NCI-H446 (cell line): Measurements from ENCODE around the gene CHKB.

Experiments
- DNase-seq, 2 experiments: peaks; one replicate each; lab custom pipeline; 2025; lab: John Stamatoyannopoulos, UW

CHKB gene

GRCh38 chr22:50599816-50600455 is 17.3 kb upstream of the CHKB start:
- DNase-seq: no peak

GRCh38 chr22:50597097-50597496 is 14.4 kb upstream of the CHKB start:
- DNase-seq: no peak

- no peak for DNase-seq
Observed at GRCh38 chr22:50595189-50595588, 12.5 kb upstream of the CHKB start.

- DNase-seq: no peak
Observed at GRCh38 chr22:50587407-50587806, 4.8 kb upstream of the CHKB start.

- DNase-seq: no peak
Observed at GRCh38 chr22:50586416-50586815, 3.8 kb upstream of the CHKB start.

- DNase-seq: no peak
Observed at GRCh38 chr22:50585781-50586180, 3.1 kb upstream of the CHKB start.

GRCh38 chr22:50585238-50585637 is 2.6 kb upstream of the CHKB start:
- no peak for DNase-seq

GRCh38 chr22:50584106-50585096 is 1.8 kb upstream of the CHKB start:
- DNase-seq: no peak

GRCh38 chr22:50583294-50583861 is 729 bp upstream of the CHKB start:
- no peak for DNase-seq

- DNase-seq: peak in 1 of 2 experiments; percentile 30
Observed at GRCh38 chr22:50581950-50582492, 628 bp downstream of the CHKB start.

GRCh38 chr22:50581031-50581949 is 1.4 kb downstream of the CHKB start:
- no peak for DNase-seq

GRCh38 chr22:50579752-50580151 is 2.9 kb downstream of the CHKB start:
- DNase-seq: no peak

- no peak for DNase-seq
Observed at GRCh38 chr22:50578776-50579310, 3.8 kb downstream of the CHKB start.

- DNase-seq: no peak
Observed at GRCh38 chr22:50577987-50578775, 4.5 kb downstream of the CHKB start, which contains the start of gene CPT1B. Gene CPT1B, minus strand, starts transcription at chr22:50578427. Its CDS starts 512 bp downstream, at chr22:50577915.

- DNase-seq: no peak
Observed at GRCh38 chr22:50577697-50577986, 5.0 kb downstream of the CHKB start.

- no peak for DNase-seq
Observed at GRCh38 chr22:50576806-50577696, 5.6 kb downstream of the CHKB start.

GRCh38 chr22:50576070-50576469 is 6.6 kb downstream of the CHKB start:
- DNase-seq: peak in 1 of 2 experiments; percentile 42

- no peak for DNase-seq
Observed at GRCh38 chr22:50575426-50575941, 7.2 kb downstream of the CHKB start.

- no peak for DNase-seq
Observed at GRCh38 chr22:50574383-50574755, 8.3 kb downstream of the CHKB start.
